Dermis lymphatic vessel endothelial cell (primary cell): ENCODE measurements around the gene TBCCD1. TPM values are rescaled to one million over a fixed set of nuclear protein-coding genes. Genes with fewer than 3 reads are reported as not detected.

ENCODE experiments used
- total RNA-seq: library from RNA; depleted of rRNA; stranded (reverse); fragments of >200 nt; gene quantifications from 2 replicates; pipeline ENCODE4 v1.2.1, GENCODE V29; 2014

The TBCCD1 gene, protein sequence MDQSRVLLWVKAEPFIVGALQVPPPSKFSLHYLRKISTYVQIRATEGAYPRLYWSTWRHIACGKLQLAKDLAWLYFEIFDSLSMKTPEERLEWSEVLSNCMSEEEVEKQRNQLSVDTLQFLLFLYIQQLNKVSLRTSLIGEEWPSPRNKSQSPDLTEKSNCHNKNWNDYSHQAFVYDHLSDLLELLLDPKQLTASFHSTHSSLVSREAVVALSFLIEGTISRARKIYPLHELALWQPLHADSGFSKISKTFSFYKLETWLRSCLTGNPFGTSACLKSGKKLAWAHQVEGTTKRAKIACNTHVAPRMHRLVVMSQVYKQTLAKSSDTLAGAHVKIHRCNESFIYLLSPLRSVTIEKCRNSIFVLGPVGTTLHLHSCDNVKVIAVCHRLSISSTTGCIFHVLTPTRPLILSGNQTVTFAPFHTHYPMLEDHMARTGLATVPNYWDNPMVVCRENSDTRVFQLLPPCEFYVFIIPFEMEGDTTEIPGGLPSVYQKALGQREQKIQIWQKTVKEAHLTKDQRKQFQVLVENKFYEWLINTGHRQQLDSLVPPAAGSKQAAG
- total RNA-seq, result 15.9 and 19.3 TPM in 2 replicates

DNA sequence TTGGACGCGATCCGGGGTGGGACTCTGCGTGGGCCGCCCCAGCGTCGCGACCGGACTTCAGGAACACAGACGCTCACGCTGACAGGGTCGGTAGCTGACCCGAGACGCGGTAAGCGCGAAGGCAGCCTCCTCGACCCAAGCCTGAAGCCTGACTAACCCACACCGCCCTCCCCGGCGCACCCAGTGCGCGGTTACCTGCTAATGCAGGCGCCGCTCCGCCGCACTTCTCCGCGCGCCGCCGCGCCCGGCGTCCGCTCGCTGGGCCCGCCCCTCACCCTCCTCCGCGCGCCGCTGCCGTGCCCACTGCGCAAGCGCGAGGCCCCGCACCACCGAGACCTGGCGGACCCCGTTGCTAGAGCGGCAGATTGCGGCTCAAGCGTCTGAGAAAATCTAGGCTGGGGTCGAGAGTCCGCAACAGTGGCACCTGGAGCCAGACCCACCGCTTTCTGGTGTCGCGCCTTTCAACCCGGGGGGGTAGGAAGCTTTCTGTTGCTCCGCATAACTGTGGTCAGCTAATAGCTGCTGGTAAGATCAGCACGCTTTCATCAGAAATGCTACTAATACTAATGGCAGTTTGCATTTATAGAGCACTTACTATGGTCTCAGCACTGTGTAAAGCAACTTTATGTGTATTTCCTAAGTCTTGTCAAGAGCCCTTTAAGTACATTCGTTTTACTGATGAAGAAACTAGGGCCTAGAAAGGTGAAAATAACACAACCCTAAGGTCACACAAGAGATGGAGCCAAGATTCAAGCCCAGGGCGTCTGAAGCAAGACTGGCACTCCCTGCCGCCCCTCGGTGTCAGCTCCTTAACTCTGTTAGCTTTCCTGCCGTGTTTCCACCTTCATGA lies at the start of gene TBCCD1:
TBCCD1 (minus strand) TSS at position 268 of the 850 bp plus-strand sequence. CDS start 3,010 bp downstream, outside the sequence.

DNA sequence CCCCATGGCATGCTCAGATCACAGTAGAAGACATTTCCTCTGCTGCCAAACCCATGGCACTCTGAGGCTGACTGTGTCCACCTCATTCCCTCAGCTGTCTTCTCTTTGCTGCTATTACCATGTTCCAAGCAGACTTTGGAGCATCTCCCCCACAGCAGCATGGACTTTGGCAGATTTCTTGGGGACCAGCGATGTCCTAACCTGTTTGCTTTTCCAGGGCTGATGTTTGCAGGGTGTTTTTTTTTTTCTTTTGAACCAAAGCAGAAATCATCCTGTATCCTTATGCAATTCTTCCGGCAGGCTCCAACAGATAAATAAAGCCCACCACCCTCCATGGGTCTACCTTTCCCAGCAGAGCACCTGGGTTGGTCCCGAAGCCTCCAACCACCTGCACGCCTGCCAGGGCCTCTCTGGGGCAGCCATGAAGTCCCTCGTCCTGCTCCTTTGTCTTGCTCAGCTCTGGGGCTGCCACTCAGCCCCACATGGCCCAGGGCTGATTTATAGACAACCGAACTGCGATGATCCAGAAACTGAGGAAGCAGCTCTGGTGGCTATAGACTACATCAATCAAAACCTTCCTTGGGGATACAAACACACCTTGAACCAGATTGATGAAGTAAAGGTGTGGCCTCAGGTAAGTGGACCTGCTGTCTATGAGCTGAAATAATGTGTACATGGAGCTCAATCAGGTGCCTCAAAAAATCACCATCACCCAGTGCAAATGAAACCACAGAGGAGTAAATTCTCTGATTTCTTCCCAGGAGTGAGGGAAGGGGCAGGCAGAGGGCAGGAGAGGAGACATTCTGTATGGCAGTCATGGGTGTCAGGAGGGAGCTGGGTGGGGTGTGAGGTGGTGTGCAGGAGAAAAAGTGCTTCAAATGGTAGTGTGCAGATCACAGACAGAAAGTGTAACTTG lies 45.8 kb upstream of the TBCCD1 start, which contains the start of gene AHSG:
AHSG (plus strand) TSS at position 340 of the 916 bp plus-strand sequence; CDS start at position 422, 82 bp downstream.

DNA sequence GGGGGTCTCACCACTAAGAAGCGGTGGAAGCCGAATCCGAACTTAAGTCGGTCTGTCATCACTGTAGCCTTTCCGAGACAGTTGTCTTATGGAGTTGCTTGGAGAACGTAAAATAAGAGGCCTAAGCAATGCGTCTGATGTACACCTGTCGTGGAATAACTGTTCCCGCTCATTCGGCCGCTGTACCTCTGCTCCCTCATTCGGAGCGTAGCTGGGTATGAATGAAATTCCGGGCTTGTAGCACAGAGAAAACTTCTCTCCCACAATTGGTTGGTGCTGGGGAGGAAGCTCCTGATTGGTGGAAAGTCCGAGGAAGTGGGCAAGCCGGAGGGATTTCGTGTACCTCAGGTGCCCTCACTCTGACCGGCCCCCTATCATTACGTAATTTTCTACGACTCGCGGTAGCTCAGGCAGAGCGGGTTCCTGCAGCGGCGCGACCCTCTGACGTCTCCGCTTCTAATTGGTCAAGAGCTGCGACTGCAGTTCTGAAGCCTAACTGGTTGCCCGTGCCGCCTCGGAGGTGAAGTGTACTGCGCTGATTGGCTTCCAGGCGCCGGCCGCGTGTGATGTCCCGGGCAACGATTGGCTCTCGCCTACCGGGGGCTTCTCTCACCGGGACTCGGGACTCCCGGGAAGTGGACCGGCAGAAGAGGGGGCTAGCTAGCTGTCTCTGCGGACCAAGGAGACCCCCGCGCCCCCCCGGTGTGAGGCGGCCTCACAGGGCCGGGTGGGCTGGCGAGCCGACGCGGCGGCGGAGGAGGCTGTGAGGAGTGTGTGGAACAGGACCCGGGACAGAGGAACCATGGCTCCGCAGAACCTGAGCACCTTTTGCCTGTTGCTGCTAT lies 3.2 kb upstream of the TBCCD1 start, which contains the start of gene DNAJB11:
DNAJB11 (plus strand) TSS at position 625 of the 845 bp plus-strand sequence; CDS start at position 803, 178 bp downstream.

DNA sequence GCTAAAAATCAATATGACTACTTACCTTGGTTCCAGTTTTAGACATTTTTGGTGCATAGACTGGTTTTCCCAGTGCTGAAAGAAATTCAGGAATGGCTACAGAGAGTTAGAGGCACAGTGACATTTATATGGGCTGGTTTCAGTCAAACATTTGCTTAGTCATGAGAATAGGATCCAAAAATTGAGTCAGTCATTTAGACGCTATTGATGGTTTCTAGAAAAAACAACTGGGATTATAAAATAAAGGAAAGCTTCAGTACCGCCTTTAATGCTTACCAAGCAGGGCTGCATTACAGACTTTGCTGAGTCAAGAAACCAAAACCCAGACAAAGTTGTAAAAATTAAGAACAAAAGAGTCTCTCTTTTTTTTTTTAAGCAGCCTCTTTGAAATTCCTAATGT lies 22.9 kb downstream of the TBCCD1 start, which contains the start of gene CRYGS:
CRYGS (minus strand) TSS at position 100 of the 400 bp plus-strand sequence; CDS start at position 46, 54 bp downstream.

Other genes starting within 250 kb of the TBCCD1 start
- gene DGKG, start 205.1 kb downstream of the TBCCD1 start, total RNA-seq, result 0.43 and 0.54 TPM in 2 replicates
- 0.98 and 1.1 TPM in 2 replicates for gene CRYGS, start 23.0 kb downstream of the TBCCD1 start, total RNA-seq
- gene DNAJB11, start 3.4 kb upstream of the TBCCD1 start, total RNA-seq, result 51.0 and 59.7 TPM in 2 replicates
- 0.09 TPM in 1 of 2 replicates, not detected in the other for gene AHSG, start 45.7 kb upstream of the TBCCD1 start, total RNA-seq
- gene FETUB, start 73.1 kb upstream of the TBCCD1 start, total RNA-seq, result not detected in 2 replicates
- gene HRG, start 98.7 kb upstream of the TBCCD1 start, total RNA-seq, result not detected in 2 replicates
- not detected in 2 replicates for gene KNG1, start 150.0 kb upstream of the TBCCD1 start, total RNA-seq
- gene EIF4A2, start 216.2 kb upstream of the TBCCD1 start, total RNA-seq, result 452 and 554 TPM in 2 replicates
- 7.9 and 9.6 TPM in 2 replicates for gene RFC4, start 239.1 kb upstream of the TBCCD1 start, total RNA-seq